Loucy (cell line): ENCODE results near the gene GPR84.
A peak's percentile ranks its signal among the peaks of the same experiment; 100 is the strongest.

Experiments
- H2AFZ ChIP-seq: fragments of 200-600 bp; sonication (generic); 2 replicates; pipeline ENCODE4 v1.6.0; 2016; ENCODE audit warnings: antibody characterized with exemption, mild to moderate bottlenecking, low read length, moderate library complexity
- H3F3A ChIP-seq: fragments of 200-600 bp; 2 replicates; pipeline ENCODE4 v1.6.0; 2016; ENCODE audit warnings: antibody characterized with exemption, low read depth, mild to moderate bottlenecking
- H3K27me3 ChIP-seq: fragments of 200-600 bp; sonication (generic); 2 replicates; pipeline ENCODE4 v1.6.1; 2014; ENCODE audit warnings: low read length, mild to moderate bottlenecking; ENCODE audit not compliant: insufficient read depth, poor library complexity, severe bottlenecking
- H3K36me3 ChIP-seq: fragments of 200-600 bp; sonication (generic); 2 replicates; pipeline ENCODE4 v1.6.1; 2016; ENCODE audit warnings: low read length; ENCODE audit not compliant: insufficient read depth
- H3K4me1 ChIP-seq: fragments of 200-600 bp; sonication (generic); 2 replicates; pipeline ENCODE4 v1.5.1; 2014; ENCODE audit warnings: low read length, mild to moderate bottlenecking; ENCODE audit not compliant: insufficient read depth, poor library complexity, severe bottlenecking
- H3K4me2 ChIP-seq: fragments of 200-600 bp; sonication (generic); 2 replicates; pipeline ENCODE4 v1.6.0; 2014; ENCODE audit warnings: antibody characterized with exemption, low read length, low read depth, mild to moderate bottlenecking; ENCODE audit not compliant: poor library complexity, severe bottlenecking
- H3K4me3 ChIP-seq: fragments of 200-600 bp; sonication (generic); 2 replicates; pipeline ENCODE4 v1.5.1; 2014; ENCODE audit warnings: low read length, mild to moderate bottlenecking, mixed read lengths; ENCODE audit not compliant: poor library complexity, severe bottlenecking
- H3K79me2 ChIP-seq: fragments of 200-600 bp; sonication (generic); 2 replicates; pipeline ENCODE4 v1.6.1; 2014; ENCODE audit warnings: low read length; ENCODE audit not compliant: insufficient read depth
- H3K9ac ChIP-seq: fragments of 200-600 bp; sonication (generic); 2 replicates; pipeline ENCODE4 v1.6.0; 2014; ENCODE audit warnings: mild to moderate bottlenecking, low read depth, low read length, moderate library complexity; ENCODE audit not compliant: poor library complexity, severe bottlenecking
- H3K9me2 ChIP-seq: fragments of 200-600 bp; sonication (generic); replicated peaks from 2 replicates; pipeline ENCODE4 v1.6.1; 2016; ENCODE audit warnings: low read depth, low read length, mixed read lengths
- H3K9me3 ChIP-seq: fragments of 200-600 bp; sonication (generic); 2 replicates; pipeline ENCODE4 v1.6.1; 2014; ENCODE audit warnings: mild to moderate bottlenecking, antibody characterized with exemption, low read length, low read depth; ENCODE audit not compliant: insufficient read depth
- H4K20me1 ChIP-seq: fragments of 200-600 bp; sonication (generic); 2 replicates; pipeline ENCODE4 v1.6.0; 2014; ENCODE audit warnings: antibody characterized with exemption, low read length, mild to moderate bottlenecking; ENCODE audit not compliant: insufficient read depth, poor library complexity, severe bottlenecking
- EZH2phosphoT487 ChIP-seq: fragments of 200-600 bp; IDR thresholded peaks from 2 replicates; pipeline ENCODE4 v1.6.1; 2018; ENCODE audit warnings: antibody characterized with exemption, mild to moderate bottlenecking, moderate library complexity, borderline replicate concordance
- TF ChIP-seq, protein P1 (sequence below): fragments of 200-600 bp; sonication (generic); conservative IDR thresholded peaks from 2 replicates; pipeline ENCODE4 v1.5.1; 2014; ENCODE audit warnings: mild to moderate bottlenecking, antibody characterized with exemption, low read length

Gene GPR84

DNA sequence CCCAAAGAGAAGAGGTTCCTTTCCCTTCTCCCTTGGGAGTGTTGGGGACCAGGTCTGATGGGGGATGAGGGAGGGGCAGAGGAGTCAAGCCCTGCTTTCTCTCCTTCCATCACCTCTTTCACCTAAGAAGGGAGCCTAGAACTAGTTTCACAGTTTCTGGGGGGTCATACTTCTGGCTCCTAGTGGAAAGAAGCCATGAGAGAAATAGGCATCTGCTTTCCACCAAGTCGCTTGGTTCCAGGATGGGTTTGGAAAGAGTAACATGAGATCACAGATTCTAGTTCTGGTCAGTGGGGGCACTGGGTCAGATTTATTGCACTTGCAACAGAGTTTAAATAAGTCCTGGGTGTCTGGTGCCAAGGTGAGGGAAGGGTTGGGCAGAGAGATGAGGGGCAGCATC is 30.7 kb upstream of the GPR84 start:
- Histone ChIP-seq H3K79me2 (no peaks in the 10 kb centered on the region), H3K4me3 (no peak overlapping the region), H3K36me3 (peaks cover 58% of the 10 kb centered on the region), H3K9me2 (no peaks in the 10 kb centered on the region), H4K20me1 (peaks cover 2% of the 10 kb centered on the region), H3K4me2 (no peak overlapping the region), H3K9me3 (no peaks in the 10 kb centered on the region), H3K9ac (no peak overlapping the region), H3F3A (0 out of 2 replicates have a peak, but pooled peaks cover 5% of the 10 kb centered on the region), H2AFZ (no peak overlapping the region), H3K4me1 (peaks cover 8% of the 10 kb centered on the region), H3K27me3 (no peaks in the 10 kb centered on the region)
- TF ChIP-seq EZH2phosphoT487, result no peak
- TF ChIP-seq, protein P1, sequence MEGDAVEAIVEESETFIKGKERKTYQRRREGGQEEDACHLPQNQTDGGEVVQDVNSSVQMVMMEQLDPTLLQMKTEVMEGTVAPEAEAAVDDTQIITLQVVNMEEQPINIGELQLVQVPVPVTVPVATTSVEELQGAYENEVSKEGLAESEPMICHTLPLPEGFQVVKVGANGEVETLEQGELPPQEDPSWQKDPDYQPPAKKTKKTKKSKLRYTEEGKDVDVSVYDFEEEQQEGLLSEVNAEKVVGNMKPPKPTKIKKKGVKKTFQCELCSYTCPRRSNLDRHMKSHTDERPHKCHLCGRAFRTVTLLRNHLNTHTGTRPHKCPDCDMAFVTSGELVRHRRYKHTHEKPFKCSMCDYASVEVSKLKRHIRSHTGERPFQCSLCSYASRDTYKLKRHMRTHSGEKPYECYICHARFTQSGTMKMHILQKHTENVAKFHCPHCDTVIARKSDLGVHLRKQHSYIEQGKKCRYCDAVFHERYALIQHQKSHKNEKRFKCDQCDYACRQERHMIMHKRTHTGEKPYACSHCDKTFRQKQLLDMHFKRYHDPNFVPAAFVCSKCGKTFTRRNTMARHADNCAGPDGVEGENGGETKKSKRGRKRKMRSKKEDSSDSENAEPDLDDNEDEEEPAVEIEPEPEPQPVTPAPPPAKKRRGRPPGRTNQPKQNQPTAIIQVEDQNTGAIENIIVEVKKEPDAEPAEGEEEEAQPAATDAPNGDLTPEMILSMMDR, result no peak

DNA sequence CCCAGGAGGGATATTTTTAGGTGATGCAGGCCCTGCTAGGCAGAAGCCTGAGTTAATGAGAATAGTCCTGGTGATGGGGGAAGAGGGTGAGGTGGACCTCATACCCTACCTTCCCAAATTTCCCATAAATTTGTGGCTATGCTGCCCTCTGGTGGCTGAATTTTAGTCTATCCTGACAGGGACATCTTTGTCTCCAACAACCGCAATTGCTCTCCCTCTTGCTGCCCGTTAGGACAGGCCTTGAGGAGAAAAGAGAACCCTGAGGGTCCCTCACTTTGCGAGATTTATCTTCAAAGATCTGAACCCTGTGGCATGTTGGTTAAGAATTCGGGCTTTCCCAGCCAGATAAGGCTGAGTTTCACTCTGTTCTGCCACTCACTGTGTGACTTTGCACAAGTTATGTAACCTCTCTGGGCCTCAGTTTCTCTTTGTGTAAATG is 30.0 kb upstream of the GPR84 start:
- Histone ChIP-seq H3K79me2 (no peaks in the 10 kb centered on the region), H3K9me2 (no peaks in the 10 kb centered on the region), H3K9ac (no peak overlapping the region), H3K27me3 (no peaks in the 10 kb centered on the region), H3F3A (no peaks in the 10 kb centered on the region), H3K4me1 (peaks cover 15% of the 10 kb centered on the region), H3K9me3 (no peaks in the 10 kb centered on the region), H2AFZ (no peak overlapping the region), H4K20me1 (peaks cover 2% of the 10 kb centered on the region), H3K4me3 (no peak overlapping the region), H3K4me2 (no peak overlapping the region), H3K36me3 (peaks cover 52% of the 10 kb centered on the region)
- TF ChIP-seq, protein P1, result peak; percentile 86
- no peak for TF ChIP-seq EZH2phosphoT487

DNA sequence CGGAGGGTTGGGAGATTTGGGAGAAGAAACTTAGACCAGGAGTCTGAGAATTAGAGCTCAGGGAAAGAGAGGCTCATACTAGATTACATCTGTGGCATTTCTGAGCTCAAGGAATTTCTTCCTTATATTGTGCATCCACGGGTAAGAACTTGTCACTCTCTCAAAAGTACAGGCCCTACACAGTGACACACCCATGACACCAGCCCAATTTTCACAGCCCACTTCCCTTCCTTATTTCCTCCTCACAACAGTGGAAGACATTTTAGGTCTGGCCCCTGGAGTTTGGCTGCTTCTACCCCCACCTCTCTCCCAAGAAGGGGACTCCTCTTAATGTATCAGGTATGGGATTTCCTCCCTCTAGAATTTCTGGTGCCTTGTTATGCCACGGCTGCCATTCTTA is 29.5 kb upstream of the GPR84 start:
- H3K4me3 ChIP-seq, result no peak overlapping the region
- no peaks in the 10 kb centered on the region for H3K9me3 ChIP-seq
- no peak overlapping the region for H3K4me2 ChIP-seq
- peaks cover 20% of the 10 kb centered on the region for H3K4me1 ChIP-seq
- no peaks in the 10 kb centered on the region for H3K27me3 ChIP-seq
- H3K79me2 ChIP-seq, result no peaks in the 10 kb centered on the region
- no peak overlapping the region for H3K9ac ChIP-seq
- peaks cover 49% of the 10 kb centered on the region for H3K36me3 ChIP-seq
- TF ChIP-seq, protein P1, result no peak
- TF ChIP-seq EZH2phosphoT487, result no peak
- H2AFZ ChIP-seq, result no peak overlapping the region
- H4K20me1 ChIP-seq, result no peaks in the 10 kb centered on the region
- no peaks in the 10 kb centered on the region for H3F3A ChIP-seq
- no peaks in the 10 kb centered on the region for H3K9me2 ChIP-seq
